ENCODE data around the gene CLEC2A.
"Not testable (repeated sequence)": the region's sequence is repeated elsewhere in the genome, so short reads cannot be mapped to it uniquely, and the experiment has no call there.

Gene CLEC2A

GRCh38 chr12:9975614-9976013 is 43.4 kb upstream of the CLEC2A start:
- no peaks in the 10 kb centered on the region for H4K20me1 ChIP-seq (ENCODE audit: insufficient read depth, low read length)
- no peak overlapping the region for H3K4me3 ChIP-seq (ENCODE audit: low read depth, low read length, poor library complexity, severe bottlenecking)
- no peaks in the 10 kb centered on the region; the same call in 1 of the 2 replicates for H3F3A ChIP-seq (ENCODE audit: insufficient read depth, low read length)
- H3K9ac ChIP-seq (ENCODE audit: low read length) = no peak overlapping the region
- H3K4me1 ChIP-seq (ENCODE audit: insufficient read depth, low read length, severe bottlenecking) = no peaks in the 10 kb centered on the region
- no peaks in the 10 kb centered on the region for H3K9me2 ChIP-seq (ENCODE audit: low read depth, low read length)
- H3K79me2 ChIP-seq (ENCODE audit: insufficient read depth, low read length) = no peaks in the 10 kb centered on the region
- no peaks in the 10 kb centered on the region; the same call in 1 of the 2 replicates for H3K9me3 ChIP-seq (ENCODE audit: low read length)
- TF ChIP-seq CTCF (IDR thresholded peaks at IDR 0.05; ENCODE audit: low read length) (no peak), EZH2 (IDR thresholded peaks at IDR 0.05; ENCODE audit: borderline replicate concordance, low read length) (no peak)
- H3K27me3 ChIP-seq (ENCODE audit: insufficient read depth, low read length) = no peaks in the 10 kb centered on the region
- H3K27ac ChIP-seq (ENCODE audit: low read depth, low read length, poor library complexity, severe bottlenecking) = no peak overlapping the region
- H2AFZ ChIP-seq (ENCODE audit: low read length) = no peak overlapping the region
- H3K36me3 ChIP-seq (ENCODE audit: insufficient read depth, low read length) = no peaks in the 10 kb centered on the region
- no peak overlapping the region for H3K4me2 ChIP-seq (ENCODE audit: low read length)

GRCh38 chr12:9974731-9975130 is 42.6 kb upstream of the CLEC2A start:
- H2AFZ ChIP-seq (ENCODE audit: low read length); H3K4me2 ChIP-seq (ENCODE audit: low read length); H3K4me3 ChIP-seq (ENCODE audit: low read depth, low read length, poor library complexity, severe bottlenecking); H3K79me2 ChIP-seq (ENCODE audit: insufficient read depth, low read length); H3K9me3 ChIP-seq (ENCODE audit: low read length); H3K36me3 ChIP-seq (ENCODE audit: insufficient read depth, low read length); H3K4me1 ChIP-seq (ENCODE audit: insufficient read depth, low read length, severe bottlenecking); H3K9me2 ChIP-seq (ENCODE audit: low read depth, low read length); H3F3A ChIP-seq (ENCODE audit: insufficient read depth, low read length); H3K27me3 ChIP-seq (ENCODE audit: insufficient read depth, low read length); H3K27ac ChIP-seq (ENCODE audit: low read depth, low read length, poor library complexity, severe bottlenecking); H3K9ac ChIP-seq (ENCODE audit: low read length); H4K20me1 ChIP-seq (ENCODE audit: insufficient read depth, low read length): not testable (repeated sequence)

- Histone ChIP-seq H3K27ac (ENCODE audit: low read depth, low read length, poor library complexity, severe bottlenecking) (no peak overlapping the region), H3K36me3 (ENCODE audit: insufficient read depth, low read length) (no peaks in the 10 kb centered on the region), H3K9ac (ENCODE audit: low read length) (no peak overlapping the region), H3K4me3 (ENCODE audit: low read depth, low read length, poor library complexity, severe bottlenecking) (no peak overlapping the region), H3K9me3 (ENCODE audit: low read length) (no peaks in the 10 kb centered on the region; the same call in 1 of the 2 replicates), H3K9me2 (ENCODE audit: low read depth, low read length) (no peaks in the 10 kb centered on the region), H3K4me2 (ENCODE audit: low read length) (no peak overlapping the region), H3K79me2 (ENCODE audit: insufficient read depth, low read length) (no peaks in the 10 kb centered on the region), H4K20me1 (ENCODE audit: insufficient read depth, low read length) (no peaks in the 10 kb centered on the region), H3K27me3 (ENCODE audit: insufficient read depth, low read length) (no peaks in the 10 kb centered on the region), H3F3A (ENCODE audit: insufficient read depth, low read length) (no peaks in the 10 kb centered on the region; the same call in 1 of the 2 replicates), H3K4me1 (ENCODE audit: insufficient read depth, low read length, severe bottlenecking) (no peaks in the 10 kb centered on the region), H2AFZ (ENCODE audit: low read length) (no peak overlapping the region)
- no peak for TF ChIP-seq CTCF (IDR thresholded peaks at IDR 0.05; ENCODE audit: low read length)
- TF ChIP-seq EZH2 (IDR thresholded peaks at IDR 0.05; ENCODE audit: borderline replicate concordance, low read length) = no peak
These were observed 41.8 kb upstream of the CLEC2A start for GRCh38 chr12:9973949-9974348.

GRCh38 chr12:9971181-9971580 is 39.0 kb upstream of the CLEC2A start, which contains the start of gene CLEC12A:
TSS of gene CLEC12A (plus strand) at chr12:9971409. CDS start at chr12:9971597, 188 bp downstream.
- Histone ChIP-seq H3K79me2 (ENCODE audit: insufficient read depth, low read length) (no peaks in the 10 kb centered on the region), H3K9ac (ENCODE audit: low read length) (no peak within 1 kb of the TSS), H3K36me3 (ENCODE audit: insufficient read depth, low read length) (no peaks in the 10 kb centered on the region), H3K9me2 (ENCODE audit: low read depth, low read length) (no peaks in the 10 kb centered on the region), H3K27me3 (ENCODE audit: insufficient read depth, low read length) (no peaks in the 10 kb centered on the region), H3K27ac (ENCODE audit: low read depth, low read length, poor library complexity, severe bottlenecking) (no peak within 1 kb of the TSS), H3K9me3 (ENCODE audit: low read length) (no peaks in the 10 kb centered on the region; the same call in 1 of the 2 replicates), H4K20me1 (ENCODE audit: insufficient read depth, low read length) (no peaks in the 10 kb centered on the region), H3K4me2 (ENCODE audit: low read length) (no peak within 1 kb of the TSS), H3K4me3 (ENCODE audit: low read depth, low read length, poor library complexity, severe bottlenecking) (no peak within 1 kb of the TSS), H3K4me1 (ENCODE audit: insufficient read depth, low read length, severe bottlenecking) (no peaks in the 10 kb centered on the region), H2AFZ (ENCODE audit: low read length) (no peak within 1 kb of the TSS), H3F3A (ENCODE audit: insufficient read depth, low read length) (no peaks in the 10 kb centered on the region)
- no peak for TF ChIP-seq CTCF (IDR thresholded peaks at IDR 0.05; ENCODE audit: low read length)
